Neuronal stem cell (in vitro differentiated cells): ENCODE measurements around the gene CC2D2A.
"Not testable (repeated sequence)": the region's sequence is repeated elsewhere in the genome, so short reads cannot be mapped to it uniquely, and the experiment has no call there.

ENCODE experiments used
- DNase-seq: peaks from one replicate; pipeline ENCODE4 v3.0.0-alpha.2; 2013; ENCODE audit warnings: low spot score
- H2AFZ ChIP-seq: one replicate; pipeline ENCODE4 v1.6.1; 2013; ENCODE audit warnings: mild to moderate bottlenecking, low read length, inconsistent platforms
- H2AK5ac ChIP-seq: 2 replicates; pipeline ENCODE4 v1.6.1; 2013; ENCODE audit warnings: low read depth, mild to moderate bottlenecking, inconsistent platforms, low read length, moderate library complexity, mixed read lengths
- H2BK120ac ChIP-seq: 2 replicates; pipeline ENCODE4 v1.6.1; 2013; ENCODE audit warnings: low read depth, mild to moderate bottlenecking, inconsistent platforms, low read length, moderate library complexity, mixed read lengths
- H2BK12ac ChIP-seq: one replicate; pipeline ENCODE4 v1.6.1; 2013; ENCODE audit warnings: low read length, inconsistent platforms
- H2BK15ac ChIP-seq: 2 replicates; pipeline ENCODE4 v1.6.1; 2013; ENCODE audit warnings: mild to moderate bottlenecking, low read length, inconsistent platforms, mixed read lengths
- H2BK5ac ChIP-seq: one replicate; pipeline ENCODE4 v1.6.1; 2013; ENCODE audit warnings: inconsistent platforms, mild to moderate bottlenecking, low read length, moderate library complexity
- H3K14ac ChIP-seq: one replicate; pipeline ENCODE4 v1.6.1; 2013; ENCODE audit warnings: low read length, inconsistent platforms
- H3K18ac ChIP-seq: 2 replicates; pipeline ENCODE4 v1.6.1; 2013; ENCODE audit warnings: low read length, inconsistent platforms
- H3K23ac ChIP-seq: 2 replicates; pipeline ENCODE4 v1.6.1; 2013; ENCODE audit warnings: low read depth, mild to moderate bottlenecking, mixed read lengths, low read length, inconsistent platforms; ENCODE audit not compliant: poor library complexity
- H3K27ac ChIP-seq: replicated peaks from 3 replicates; pipeline ENCODE4 v1.5.1; 2013; ENCODE audit warnings: low read length, inconsistent platforms
- H3K27me3 ChIP-seq, 3 experiments: 2 replicates each; pipeline ENCODE4 v1.6.1; 2013; ENCODE audit warnings: low read length in 3 of 3, mild to moderate bottlenecking in 2 of 3, inconsistent platforms in 1 of 3, low read depth in 1 of 3, mixed read lengths in 1 of 3, moderate library complexity in 1 of 3; ENCODE audit not compliant: control insufficient read depth in 3 of 3, insufficient read depth in 3 of 3
- H3K36me3 ChIP-seq, 2 donors: replicated peaks in 1 of 2; 2 replicates each; pipeline ENCODE4 v1.6.1; 2013; ENCODE audit warnings: low read length in 2 of 2; ENCODE audit not compliant: control insufficient read depth in 2 of 2, insufficient read depth in 2 of 2
- H3K4ac ChIP-seq: 2 replicates; pipeline ENCODE4 v1.6.1; 2013; ENCODE audit warnings: inconsistent platforms, mild to moderate bottlenecking, low read length, moderate library complexity
- H3K4me1 ChIP-seq, 2 donors: 1 replicate in 1 of 2; 2 replicates in 1 of 2; pipeline ENCODE4 v1.6.1; 2013; ENCODE audit warnings: low read length in 2 of 2, low read depth in 1 of 2; ENCODE audit not compliant: control insufficient read depth in 2 of 2, insufficient read depth in 1 of 2
- H3K4me2 ChIP-seq: one replicate; pipeline ENCODE4 v1.6.1; 2013; ENCODE audit warnings: mild to moderate bottlenecking, low read length, inconsistent platforms; ENCODE audit not compliant: insufficient read depth, poor library complexity, severe bottlenecking
- H3K4me3 ChIP-seq, 2 donors: 2 replicates each; pipeline ENCODE4 v1.5.1; 2013; ENCODE audit warnings: low read length in 2 of 2, mild to moderate bottlenecking in 2 of 2, inconsistent platforms in 1 of 2, moderate library complexity in 1 of 2
- H3K79me1 ChIP-seq: one replicate; pipeline ENCODE4 v1.6.1; 2013; ENCODE audit warnings: low read depth, mild to moderate bottlenecking, inconsistent platforms, low read length, moderate library complexity
- H3K9ac ChIP-seq: one replicate; pipeline ENCODE4 v1.6.1; 2013; ENCODE audit warnings: mild to moderate bottlenecking, low read depth, low read length, inconsistent platforms; ENCODE audit not compliant: poor library complexity
- H3K9me3 ChIP-seq, 2 donors: replicated peaks in 1 of 2; 2 replicates each; pipeline versions ENCODE3 to v1.6.1; 2013; ENCODE audit warnings: low read length in 2 of 2, mild to moderate bottlenecking in 2 of 2, inconsistent platforms in 1 of 2, low read depth in 1 of 2, mixed read lengths in 1 of 2, moderate library complexity in 1 of 2; ENCODE audit not compliant: control insufficient read depth in 2 of 2, insufficient read depth in 1 of 2
- H4K8ac ChIP-seq: one replicate; pipeline ENCODE4 v1.6.1; 2013; ENCODE audit warnings: low read depth, mild to moderate bottlenecking, inconsistent platforms, low read length, moderate library complexity
- H4K91ac ChIP-seq: one replicate; pipeline ENCODE4 v1.6.1; 2013; ENCODE audit warnings: low read length, low read depth, mild to moderate bottlenecking, inconsistent platforms; ENCODE audit not compliant: poor library complexity
- WGBS, 2 donors: extraction: QIAGEN DNeasy Blood & Tissue Kit; methylation state at CpG; one replicate each; pipeline ENCODE4 v1.1.7; 2013; ENCODE audit warnings: missing lambda C conversion rate in 2 of 2, mixed read lengths in 1 of 2; ENCODE audit not compliant: insufficient read length in 2 of 2, insufficient replicate concordance in 1 of 2; ENCODE audit errors: extremely low coverage in 2 of 2; 5-methylcytosine and 5-hydroxymethylcytosine counted together

The CC2D2A gene

GRCh38 chr4:15517681-15518080 lies 48.0 kb downstream of the CC2D2A start:
- not testable (repeated sequence) for H3K79me1 ChIP-seq, H3K4me1 ChIP-seq, H4K8ac ChIP-seq, H3K4me2 ChIP-seq, H3K18ac ChIP-seq, H3K23ac ChIP-seq, H3K27ac ChIP-seq, H2BK12ac ChIP-seq, H2BK15ac ChIP-seq, DNase-seq, H2AK5ac ChIP-seq, H2BK120ac ChIP-seq, H2AFZ ChIP-seq, H3K14ac ChIP-seq, H3K9me3 ChIP-seq, H3K27me3 ChIP-seq, H2BK5ac ChIP-seq, H4K91ac ChIP-seq, H3K4me3 ChIP-seq, H3K9ac ChIP-seq, H3K4ac ChIP-seq
- H3K36me3 ChIP-seq, result peaks cover 0 to 44% of the 10 kb centered on the region in 2 donors
- no CpG with 5 or more reads among the region's 4 CpGs for WGBS, 2 donors

GRCh38 chr4:15521442-15522039 lies 51.9 kb downstream of the CC2D2A start:
- H3K27me3 ChIP-seq, result no peaks in the 10 kb centered on the region
- no peak overlapping the region for H2BK120ac ChIP-seq
- no peak overlapping the region for H3K14ac ChIP-seq
- H4K91ac ChIP-seq, result no peak overlapping the region
- no peak overlapping the region for H3K18ac ChIP-seq
- no peak overlapping the region for H2BK15ac ChIP-seq
- H3K4me3 ChIP-seq, result no peak overlapping the region
- H3K27ac ChIP-seq, result no peak overlapping the region
- no peak overlapping the region for H3K23ac ChIP-seq
- H3K9ac ChIP-seq, result no peak overlapping the region
- H3K4ac ChIP-seq, result no peak overlapping the region
- no peaks in the 10 kb centered on the region for H3K4me1 ChIP-seq
- no peak overlapping the region for H2BK12ac ChIP-seq
- no peak overlapping the region for H2BK5ac ChIP-seq
- H3K79me1 ChIP-seq, result no peaks in the 10 kb centered on the region
- H2AFZ ChIP-seq, result no peak overlapping the region
- no peak overlapping the region for H4K8ac ChIP-seq
- no peak overlapping the region for H3K4me2 ChIP-seq
- H3K36me3 ChIP-seq, result peaks cover 0 to 34% of the 10 kb centered on the region in 2 donors
- peaks cover 0 to 6% of the 10 kb centered on the region in 2 donors for H3K9me3 ChIP-seq
- H2AK5ac ChIP-seq, result no peak overlapping the region
- no CpG with 5 or more reads among the region's 4 CpGs for WGBS, 2 donors
- no peak for DNase-seq

- Histone ChIP-seq H3K4me1 (no peaks in the 10 kb centered on the region), H3K4me2 (no peak overlapping the region), H2BK5ac (no peak overlapping the region), H3K14ac (no peak overlapping the region), H4K8ac (no peak overlapping the region), H3K9me3 (no peaks in the 10 kb centered on the region), H3K9ac (no peak overlapping the region), H3K4me3 (no peak overlapping the region), H2BK12ac (no peak overlapping the region), H3K18ac (no peak overlapping the region), H2AFZ (no peak overlapping the region), H2BK15ac (no peak overlapping the region), H2BK120ac (no peak overlapping the region), H2AK5ac (no peak overlapping the region), H4K91ac (no peak overlapping the region), H3K27ac (no peak overlapping the region), H3K4ac (no peak overlapping the region), H3K36me3 (peaks cover 1 to 34% of the 10 kb centered on the region in 2 donors), H3K23ac (no peak overlapping the region), H3K79me1 (no peaks in the 10 kb centered on the region), H3K27me3 (no peaks in the 10 kb centered on the region)
- DNase-seq, result no peak
- WGBS, 2 donors, result no CpG with 5 or more reads among the region's 2 CpGs
Observed at GRCh38 chr4:15525080-15525479, 55.4 kb downstream of the CC2D2A start.

GRCh38 chr4:15526924-15527592 lies 57.4 kb downstream of the CC2D2A start:
- no peak overlapping the region for H3K4me2 ChIP-seq
- H2BK120ac ChIP-seq, result no peak overlapping the region
- H3K4me1 ChIP-seq, result no peaks in the 10 kb centered on the region
- no peak overlapping the region for H3K14ac ChIP-seq
- no peak overlapping the region for H2BK15ac ChIP-seq
- no peak overlapping the region for H3K23ac ChIP-seq
- no peak overlapping the region for H3K9ac ChIP-seq
- H2AFZ ChIP-seq, result no peak overlapping the region
- H2BK12ac ChIP-seq, result no peak overlapping the region
- H3K79me1 ChIP-seq, result no peaks in the 10 kb centered on the region
- H3K36me3 ChIP-seq, result peaks cover 3 to 28% of the 10 kb centered on the region in 2 donors
- no peak overlapping the region for H2AK5ac ChIP-seq
- WGBS, 2 donors, result no CpG with 5 or more reads among the region's 4 CpGs
- no peak overlapping the region for H2BK5ac ChIP-seq
- H3K4me3 ChIP-seq, result no peak overlapping the region
- H3K27ac ChIP-seq, result no peak overlapping the region
- H3K9me3 ChIP-seq, result no peaks in the 10 kb centered on the region
- no peak overlapping the region for H3K18ac ChIP-seq
- no peak for DNase-seq
- H3K4ac ChIP-seq, result no peak overlapping the region
- no peaks in the 10 kb centered on the region for H3K27me3 ChIP-seq
- H4K8ac ChIP-seq, result no peak overlapping the region
- no peak overlapping the region for H4K91ac ChIP-seq
